Astrocyte of the spinal cord (primary cell): ENCODE results near the gene POLR1E.

Experiments used
- DNase-seq: peaks from one replicate; pipeline ENCODE4 v3.0.0; 2011; ENCODE audit warnings: low read depth, low spot score
- H3K4me3 ChIP-seq: 2 replicates; pipeline ENCODE4 v1.5.1; 2011; ENCODE audit warnings: low read depth, mild to moderate bottlenecking, low read length, moderate library complexity
- in situ Hi-C: cut with HindIII; loops from 2 replicates; pipeline ENCODE4 v1.10.0; 2017; ENCODE audit warnings: low sequenced_read_pairs
- TF ChIP-seq, protein P1 (sequence below): IDR thresholded peaks from 2 replicates; pipeline ENCODE4 v1.5.1; 2012; ENCODE audit warnings: low read depth, mild to moderate bottlenecking, low read length, inconsistent platforms

The POLR1E gene

DNA sequence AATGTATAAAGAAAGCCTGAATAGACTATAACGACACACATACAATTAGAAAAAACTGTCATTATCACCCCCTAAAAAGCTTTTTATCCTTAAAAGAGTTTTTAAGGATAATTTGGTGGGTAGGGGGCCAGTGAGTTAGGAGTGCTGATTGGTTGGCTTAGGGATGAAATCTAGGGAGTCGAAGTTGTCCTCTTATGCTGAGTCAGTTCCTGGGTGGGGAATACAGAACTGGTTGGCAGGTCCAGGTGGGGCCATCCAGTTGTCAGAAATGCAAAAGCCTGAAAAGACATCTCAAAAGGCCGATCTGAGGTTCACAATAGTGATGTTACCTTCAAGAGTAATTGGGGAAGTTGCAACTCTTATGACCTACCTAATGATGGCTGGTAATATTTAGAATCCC lies 34.1 kb upstream of the POLR1E start:
- in situ Hi-C loops: no loop called here
- H3K4me3 ChIP-seq: no peak overlapping the region
- DNase-seq: no peak
- TF ChIP-seq, protein P1, sequence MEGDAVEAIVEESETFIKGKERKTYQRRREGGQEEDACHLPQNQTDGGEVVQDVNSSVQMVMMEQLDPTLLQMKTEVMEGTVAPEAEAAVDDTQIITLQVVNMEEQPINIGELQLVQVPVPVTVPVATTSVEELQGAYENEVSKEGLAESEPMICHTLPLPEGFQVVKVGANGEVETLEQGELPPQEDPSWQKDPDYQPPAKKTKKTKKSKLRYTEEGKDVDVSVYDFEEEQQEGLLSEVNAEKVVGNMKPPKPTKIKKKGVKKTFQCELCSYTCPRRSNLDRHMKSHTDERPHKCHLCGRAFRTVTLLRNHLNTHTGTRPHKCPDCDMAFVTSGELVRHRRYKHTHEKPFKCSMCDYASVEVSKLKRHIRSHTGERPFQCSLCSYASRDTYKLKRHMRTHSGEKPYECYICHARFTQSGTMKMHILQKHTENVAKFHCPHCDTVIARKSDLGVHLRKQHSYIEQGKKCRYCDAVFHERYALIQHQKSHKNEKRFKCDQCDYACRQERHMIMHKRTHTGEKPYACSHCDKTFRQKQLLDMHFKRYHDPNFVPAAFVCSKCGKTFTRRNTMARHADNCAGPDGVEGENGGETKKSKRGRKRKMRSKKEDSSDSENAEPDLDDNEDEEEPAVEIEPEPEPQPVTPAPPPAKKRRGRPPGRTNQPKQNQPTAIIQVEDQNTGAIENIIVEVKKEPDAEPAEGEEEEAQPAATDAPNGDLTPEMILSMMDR: no peak

DNA sequence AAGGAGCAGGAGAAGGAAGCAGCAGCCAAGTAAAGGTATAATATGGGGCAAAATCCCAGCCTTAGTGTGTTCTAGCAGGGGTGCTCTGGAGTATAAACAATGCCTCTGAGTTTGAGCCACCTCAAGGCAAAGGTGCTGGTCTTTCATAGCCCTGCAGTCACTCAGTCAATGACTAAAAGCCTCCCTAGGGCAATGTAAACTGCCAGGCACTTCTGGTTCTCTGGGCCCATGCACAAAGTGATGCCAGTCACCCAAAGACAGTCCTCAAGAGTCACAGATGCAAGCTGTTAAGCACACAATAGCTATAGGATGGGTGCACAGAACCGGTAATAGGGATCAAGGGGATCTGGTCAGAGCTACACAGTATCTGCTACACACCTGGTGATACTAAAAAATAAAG lies 33.1 kb upstream of the POLR1E start:
- in situ Hi-C loops: no loop called here
- no peak overlapping the region for H3K4me3 ChIP-seq
- DNase-seq: no peak
- TF ChIP-seq, protein P1: no peak

DNA sequence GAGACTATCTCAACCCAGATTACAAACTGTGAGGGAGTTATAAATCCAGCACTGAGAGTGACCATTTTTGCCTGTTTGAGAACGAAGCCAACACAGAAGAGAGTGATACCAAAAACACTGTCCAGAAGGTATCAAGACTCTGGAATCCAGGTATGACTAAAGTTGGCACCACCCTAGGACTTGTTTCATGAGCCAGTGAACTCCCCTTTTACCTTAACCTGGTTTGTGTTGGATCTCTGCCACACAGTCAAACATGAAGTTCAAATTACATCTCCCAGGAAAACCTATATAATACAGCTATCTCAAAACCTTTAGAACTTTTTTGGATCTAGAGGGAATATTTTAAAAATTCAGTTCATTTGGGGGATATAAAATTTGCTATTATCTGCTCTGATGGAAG lies 31.9 kb upstream of the POLR1E start:
- DNase-seq: no peak
- H3K4me3 ChIP-seq: no peak overlapping the region
- TF ChIP-seq, protein P1: no peak
- in situ Hi-C loops: no loop called here

DNA sequence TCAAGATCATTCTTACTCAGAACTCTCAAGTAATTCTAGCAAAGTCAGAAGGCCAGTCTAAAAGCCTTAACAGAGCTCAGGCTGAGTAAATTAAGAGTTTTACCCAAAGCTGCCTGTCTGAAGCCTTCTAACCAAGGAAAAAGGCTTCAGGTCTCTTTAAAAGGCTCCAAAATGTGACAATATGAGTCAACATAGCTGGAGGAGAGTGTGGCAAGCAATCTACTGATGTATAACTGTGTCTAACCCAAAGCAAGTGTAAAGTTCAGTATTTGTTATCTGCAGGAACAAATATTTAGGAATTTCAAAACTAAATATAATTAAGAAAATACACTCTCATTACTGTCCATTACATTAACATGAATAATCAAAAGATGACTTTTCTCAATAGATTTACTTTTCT lies 31.5 kb upstream of the POLR1E start:
- DNase-seq: no peak
- H3K4me3 ChIP-seq: no peak overlapping the region
- TF ChIP-seq, protein P1: no peak
- in situ Hi-C loops: no loop called here

DNA sequence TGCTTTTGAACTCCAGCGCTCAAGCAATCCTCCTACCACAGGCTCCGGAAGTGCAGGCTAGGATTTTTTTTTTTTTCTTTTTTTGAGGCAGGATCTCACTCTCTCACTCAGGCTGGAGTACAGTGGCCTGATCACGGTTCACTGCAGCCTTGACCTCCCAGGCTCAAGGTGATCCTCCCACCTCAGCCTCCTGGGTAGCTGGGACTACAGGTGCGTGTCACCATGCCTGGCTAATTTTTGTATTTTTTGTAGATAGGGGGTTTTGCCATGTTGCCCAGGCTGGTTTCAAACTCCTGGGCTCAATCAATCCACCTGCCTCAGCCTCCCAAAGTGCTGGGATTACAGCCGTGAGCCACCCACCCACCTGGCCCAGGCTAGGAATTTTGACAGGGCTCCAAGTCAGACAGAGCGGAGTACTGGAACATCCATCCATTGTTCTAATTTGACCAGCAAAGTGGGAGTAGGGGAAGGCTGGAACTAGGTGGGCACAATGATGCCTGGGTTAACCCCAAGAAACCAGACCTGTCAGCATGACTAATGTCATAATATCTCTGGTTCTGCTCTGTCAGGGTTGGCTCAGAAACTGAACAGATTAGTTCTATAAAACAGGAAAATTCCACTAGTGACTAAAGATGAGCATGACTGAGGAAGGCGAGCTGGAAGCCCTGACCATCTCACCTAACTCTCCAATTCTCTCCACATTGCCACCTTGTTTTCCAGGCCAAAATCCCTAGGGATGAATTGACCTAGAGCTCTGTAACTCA lies 29.7 kb upstream of the POLR1E start:
- TF ChIP-seq, protein P1: no peak
- no peak overlapping the region for H3K4me3 ChIP-seq
- DNase-seq: no peak
- in situ Hi-C loops: no loop called here

DNA sequence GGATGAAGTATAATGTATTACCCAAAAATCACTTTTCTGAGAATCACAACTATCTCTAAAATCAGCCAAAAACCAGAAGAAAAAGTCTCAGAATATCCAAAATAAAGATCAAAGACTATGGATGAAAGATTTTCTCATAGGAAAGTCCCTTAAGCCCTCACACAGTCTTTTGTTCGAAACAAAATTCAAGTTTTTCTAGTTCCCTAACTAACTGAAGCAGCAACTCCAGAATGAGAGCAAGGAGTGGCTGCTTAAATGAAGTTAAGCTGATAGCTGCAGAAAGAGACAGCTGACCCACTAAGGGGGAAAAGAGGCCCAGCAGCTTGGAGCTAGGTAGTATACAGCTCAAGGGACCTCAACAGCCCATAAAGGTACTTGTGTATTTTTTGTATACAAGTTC lies 28.9 kb upstream of the POLR1E start:
- in situ Hi-C loops: no loop called here
- no peak overlapping the region for H3K4me3 ChIP-seq
- TF ChIP-seq, protein P1: no peak
- no peak for DNase-seq
